Measurements from ENCODE around the gene SKA3. TPM values are rescaled to one million over a fixed set of nuclear protein-coding genes. Genes with fewer than 3 reads are reported as not detected.
A peak's percentile ranks its signal among the peaks of the same experiment; 100 is the strongest.
"Not testable (repeated sequence)": the region's sequence is repeated elsewhere in the genome, so short reads cannot be mapped to it uniquely, and the experiment has no call there.

The SKA3 gene
- total and polyA plus RNA-seq, 7 donors = 0.33 to 6.7 (median 0.78) TPM; not detected in 1

DNA sequence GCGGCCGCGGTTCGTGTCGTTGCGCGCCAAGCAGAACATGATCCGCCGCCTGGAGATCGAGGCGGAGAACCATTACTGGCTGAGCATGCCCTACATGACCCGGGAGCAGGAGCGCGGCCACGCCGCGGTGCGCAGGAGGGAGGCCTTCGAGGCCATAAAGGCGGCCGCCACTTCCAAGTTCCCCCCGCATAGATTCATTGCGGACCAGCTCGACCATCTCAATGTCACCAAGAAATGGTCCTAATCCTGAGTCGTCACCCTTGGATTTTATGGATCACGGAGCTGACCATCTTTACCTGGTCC lies 581 bp upstream of the SKA3 start:
- 0 to 1% methylated on average over 26 of the region's 26 CpGs for WGBS, 2 donors
- no peaks in the 10 kb centered on the region for H3K36me3 ChIP-seq
- TF ChIP-seq EP300 (IDR thresholded peaks at IDR 0.05) = no peak
- TF ChIP-seq POLR2A (IDR thresholded peaks at IDR 0.05) = no peak
- TF ChIP-seq POLR2AphosphoS5 (IDR thresholded peaks at IDR 0.05) = no peak
- TF ChIP-seq, protein P1, sequence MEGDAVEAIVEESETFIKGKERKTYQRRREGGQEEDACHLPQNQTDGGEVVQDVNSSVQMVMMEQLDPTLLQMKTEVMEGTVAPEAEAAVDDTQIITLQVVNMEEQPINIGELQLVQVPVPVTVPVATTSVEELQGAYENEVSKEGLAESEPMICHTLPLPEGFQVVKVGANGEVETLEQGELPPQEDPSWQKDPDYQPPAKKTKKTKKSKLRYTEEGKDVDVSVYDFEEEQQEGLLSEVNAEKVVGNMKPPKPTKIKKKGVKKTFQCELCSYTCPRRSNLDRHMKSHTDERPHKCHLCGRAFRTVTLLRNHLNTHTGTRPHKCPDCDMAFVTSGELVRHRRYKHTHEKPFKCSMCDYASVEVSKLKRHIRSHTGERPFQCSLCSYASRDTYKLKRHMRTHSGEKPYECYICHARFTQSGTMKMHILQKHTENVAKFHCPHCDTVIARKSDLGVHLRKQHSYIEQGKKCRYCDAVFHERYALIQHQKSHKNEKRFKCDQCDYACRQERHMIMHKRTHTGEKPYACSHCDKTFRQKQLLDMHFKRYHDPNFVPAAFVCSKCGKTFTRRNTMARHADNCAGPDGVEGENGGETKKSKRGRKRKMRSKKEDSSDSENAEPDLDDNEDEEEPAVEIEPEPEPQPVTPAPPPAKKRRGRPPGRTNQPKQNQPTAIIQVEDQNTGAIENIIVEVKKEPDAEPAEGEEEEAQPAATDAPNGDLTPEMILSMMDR (IDR thresholded peaks at IDR 0.05) = no peak
- peaks cover 0 to 25% (median 19%) of the 10 kb centered on the region in 4 donors for H3K4me1 ChIP-seq
- intact Hi-C loops (cut with DNase I) = loop anchor here (2.0 to 10.0 kb wide), 5 partner anchors 120 to 428 kb away; partner anchors contain the start of genes MICU2 and ZDHHC20
- peak overlapping the region; percentile 91 to 99 (median 94) for H3K27ac ChIP-seq
- H3K4me3 ChIP-seq = peak overlapping the region; percentile 69 to 95 (median 82)
- H3K27me3 ChIP-seq = no peaks in the 10 kb centered on the region
- no peaks in the 10 kb centered on the region for H3K9me3 ChIP-seq
- DNase-seq = no peak

DNA sequence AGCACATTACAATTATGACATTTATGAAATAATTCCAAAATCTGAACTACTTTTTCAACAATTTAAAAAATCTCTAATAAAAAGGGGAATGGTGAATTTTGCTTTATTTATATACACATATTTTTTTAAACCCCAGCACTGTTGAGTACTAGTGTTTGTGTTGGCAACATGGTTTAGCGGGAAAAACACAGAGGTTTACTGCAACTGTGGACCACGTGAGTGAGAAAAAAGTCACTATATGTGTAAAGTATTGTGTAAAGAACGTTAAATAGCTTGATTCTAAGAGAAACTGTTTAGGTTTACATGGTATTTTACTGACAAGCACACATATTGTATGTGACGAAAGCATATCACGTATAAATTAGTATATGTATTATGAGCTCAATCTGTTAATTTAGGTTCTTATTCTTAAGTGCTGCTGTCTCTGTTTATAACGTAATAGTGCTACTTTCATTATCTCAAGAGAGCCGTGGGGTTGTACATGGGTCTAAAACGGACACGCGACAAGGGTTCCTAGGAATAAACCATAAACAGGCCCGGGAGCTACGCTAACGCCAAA lies 617 bp downstream of the SKA3 start:
- 1% methylated on average over 13 of the region's 13 CpGs for WGBS, 2 donors
- intact Hi-C loops (cut with DNase I) = loop anchor here (2.0 to 10.0 kb wide), 5 partner anchors 121 to 429 kb away; partner anchors contain the start of genes MICU2 and ZDHHC20

DNA sequence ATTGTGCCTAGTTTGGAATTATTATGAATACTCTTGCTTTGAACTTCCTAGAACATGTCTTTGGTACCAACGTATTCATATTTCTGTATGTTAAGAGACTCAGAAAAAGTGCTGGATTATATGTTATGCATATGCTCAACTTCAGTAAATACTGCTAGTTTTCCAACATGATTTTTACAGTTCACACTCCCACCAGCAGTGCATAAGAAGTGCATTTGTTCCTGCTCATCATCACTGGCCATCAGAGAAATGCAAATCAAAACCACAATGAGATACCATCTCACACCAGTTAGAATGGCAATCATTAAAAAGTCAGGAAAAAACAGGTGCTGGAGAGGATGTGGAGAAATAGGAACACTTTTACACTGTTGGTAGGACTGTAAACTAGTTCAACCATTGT lies 2.6 kb downstream of the SKA3 start:
- not testable (repeated sequence) for H3K27ac ChIP-seq, H3K27me3 ChIP-seq, H3K9me3 ChIP-seq, DNase-seq, H3K4me3 ChIP-seq, H3K36me3 ChIP-seq
- intact Hi-C loops (cut with DNase I) = loop anchor here (10.0 kb wide), 1 partner anchor 431 kb away; the partner anchor contains the start of gene MICU2
- H3K4me1 ChIP-seq = peaks cover 0 to 24% (median 19%) of the 10 kb centered on the region in 4 donors
- WGBS, 2 donors = 0% methylated on average over 1 of the region's 1 CpG

More for the DNA sequence above, 617 bp downstream of the SKA3 start:
- DNase-seq = no peak
- TF ChIP-seq POLR2A (IDR thresholded peaks at IDR 0.05) (no peak), POLR2AphosphoS5 (IDR thresholded peaks at IDR 0.05) (no peak), EP300 (IDR thresholded peaks at IDR 0.05) (no peak)
- TF ChIP-seq, protein P1 (IDR thresholded peaks at IDR 0.05) = no peak
- no peaks in the 10 kb centered on the region for H3K36me3 ChIP-seq
- H3K27me3 ChIP-seq = no peaks in the 10 kb centered on the region
- peak overlapping the region; percentile 91 to 99 (median 94) for H3K27ac ChIP-seq
- H3K9me3 ChIP-seq = no peaks in the 10 kb centered on the region
- H3K4me1 ChIP-seq = peaks cover 0 to 25% (median 19%) of the 10 kb centered on the region in 4 donors
- H3K4me3 ChIP-seq = peak overlapping the region; percentile 69 to 95 (median 82)

DNA sequence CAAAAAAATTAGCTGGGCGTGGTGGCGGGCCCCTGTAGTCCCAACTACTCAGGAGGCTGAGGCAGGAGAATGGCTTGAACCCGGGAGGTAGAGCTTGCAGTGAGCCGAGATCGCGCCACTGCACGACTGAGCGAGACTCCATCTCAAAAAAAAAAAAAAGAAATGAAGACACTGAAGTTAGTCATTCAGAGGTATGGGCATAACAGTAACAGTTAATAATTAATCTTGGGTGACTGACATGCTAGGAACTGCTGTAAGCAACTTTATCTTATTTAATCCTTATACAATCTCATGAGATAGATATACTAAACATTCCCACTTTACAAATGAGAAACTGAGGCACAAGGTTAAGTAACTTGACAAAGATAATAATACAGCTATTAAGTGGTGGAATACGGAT lies 4.9 kb downstream of the SKA3 start:
- Histone ChIP-seq H3K27me3 (no peaks in the 10 kb centered on the region), H3K27ac (no peak overlapping the region), H3K4me1 (peaks cover 0 to 7% (median 6%) of the 10 kb centered on the region in 4 donors), H3K36me3 (no peaks in the 10 kb centered on the region), H3K9me3 (no peaks in the 10 kb centered on the region), H3K4me3 (no peak overlapping the region)
- 94 to 97% methylated on average over 9 of the region's 9 CpGs for WGBS, 2 donors
- intact Hi-C loops (cut with DNase I) = loop anchor here (10.0 kb wide), 1 partner anchor 433 kb away; the partner anchor contains the start of gene MICU2
- TF ChIP-seq EP300 (IDR thresholded peaks at IDR 0.05) = no peak
- TF ChIP-seq, protein P1 (IDR thresholded peaks at IDR 0.05) = no peak
- TF ChIP-seq POLR2AphosphoS5 (IDR thresholded peaks at IDR 0.05) = no peak
- TF ChIP-seq POLR2A (IDR thresholded peaks at IDR 0.05) = no peak
- DNase-seq = no peak

DNA sequence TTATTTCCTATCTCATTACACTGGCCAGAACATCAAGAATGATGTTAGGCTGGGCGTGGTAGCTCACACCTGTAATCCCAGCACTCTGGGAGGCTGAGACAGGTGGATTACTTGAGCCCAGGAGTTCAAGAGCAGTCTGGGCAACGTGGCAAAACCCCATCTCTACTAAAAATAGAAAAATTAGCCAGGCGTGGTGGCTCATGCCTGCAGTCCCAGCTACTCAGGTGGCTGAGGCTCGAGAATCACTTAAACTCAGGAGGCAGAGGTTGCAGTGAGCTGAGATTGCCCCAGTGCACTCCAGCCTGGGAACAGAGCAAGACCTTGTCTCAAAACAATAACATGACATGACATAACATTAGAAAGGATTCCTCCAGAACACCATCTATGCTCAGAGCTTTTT lies 10.7 kb downstream of the SKA3 start:
- DNase-seq; H3K9me3 ChIP-seq; H3K27me3 ChIP-seq; H3K36me3 ChIP-seq; H3K27ac ChIP-seq; intact Hi-C loops (cut with DNase I); H3K4me1 ChIP-seq; H3K4me3 ChIP-seq: not testable (repeated sequence)
- WGBS, 2 donors = 79 to 85% methylated on average over 4 of the region's 4 CpGs

DNA sequence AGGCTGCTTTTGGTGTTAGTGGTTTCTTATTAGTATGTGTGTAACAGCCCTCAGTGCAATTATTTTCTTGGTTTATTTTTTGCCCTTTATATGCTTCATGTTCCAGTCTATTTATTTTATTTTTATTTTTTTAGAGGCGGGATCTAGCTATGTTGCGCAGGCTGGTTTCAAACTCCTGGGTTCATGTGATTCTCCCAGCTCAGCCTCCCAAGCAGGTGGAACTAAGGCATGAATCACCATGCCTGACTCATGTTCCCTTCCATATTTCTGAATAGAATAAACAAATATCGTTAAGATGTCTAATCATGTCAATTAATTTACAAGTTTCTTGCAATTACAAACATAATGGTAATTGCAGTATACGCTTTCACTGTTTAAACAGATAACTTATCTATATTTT lies 11.7 kb downstream of the SKA3 start:
- TF ChIP-seq POLR2AphosphoS5 (IDR thresholded peaks at IDR 0.05) (no peak), POLR2A (IDR thresholded peaks at IDR 0.05) (no peak), EP300 (IDR thresholded peaks at IDR 0.05) (no peak)
- TF ChIP-seq, protein P1 (IDR thresholded peaks at IDR 0.05) = no peak
- Histone ChIP-seq H3K9me3 (no peaks in the 10 kb centered on the region), H3K4me1 (no peaks in the 10 kb centered on the region), H3K27ac (no peak overlapping the region), H3K27me3 (no peaks in the 10 kb centered on the region), H3K4me3 (no peak overlapping the region), H3K36me3 (no peaks in the 10 kb centered on the region)
- WGBS, 2 donors = 88 to 96% methylated on average over 4 of the region's 4 CpGs
- intact Hi-C loops (cut with DNase I) = no loop called here
- DNase-seq = no peak

All from sigmoid colon (tissue), 7 donors.